IPS-18c (cell line): Measurements from ENCODE around the gene EPB41L4A.
"Not testable (repeated sequence)": the region's sequence is repeated elsewhere in the genome, so short reads cannot be mapped to it uniquely, and the experiment has no call there.

ENCODE experiments used
- H3K4me3 ChIP-seq: 2 replicates; pipeline ENCODE4 v1.7.0; 2013; ENCODE audit warnings: low read depth, mild to moderate bottlenecking, low read length, moderate library complexity; ENCODE audit not compliant: insufficient read depth
- H3K9me3 ChIP-seq: one replicate; pipeline ENCODE4 v1.6.1; 2013; ENCODE audit warnings: mild to moderate bottlenecking, low read length, moderate library complexity; ENCODE audit not compliant: control insufficient read depth, insufficient read depth

EPB41L4A gene

GRCh38 chr5:112254303-112254702 lies 164.8 kb downstream of the EPB41L4A start:
- no peak overlapping the region for H3K4me3 ChIP-seq
- no peaks in the 10 kb centered on the region for H3K9me3 ChIP-seq

GRCh38 chr5:112253478-112254250 lies 165.4 kb downstream of the EPB41L4A start:
- Histone ChIP-seq H3K4me3 (no peak overlapping the region), H3K9me3 (no peaks in the 10 kb centered on the region)

- Histone ChIP-seq H3K9me3 (no peaks in the 10 kb centered on the region), H3K4me3 (no peak overlapping the region)
These were observed 168.5 kb downstream of the EPB41L4A start for GRCh38 chr5:112250551-112250950.

- Histone ChIP-seq H3K4me3 (no peak overlapping the region), H3K9me3 (no peaks in the 10 kb centered on the region)
These were observed 170.5 kb downstream of the EPB41L4A start for GRCh38 chr5:112248623-112249022.

GRCh38 chr5:112247960-112248359 lies 171.1 kb downstream of the EPB41L4A start:
- H3K9me3 ChIP-seq = no peaks in the 10 kb centered on the region
- H3K4me3 ChIP-seq = no peak overlapping the region

GRCh38 chr5:112245656-112246055 lies 173.4 kb downstream of the EPB41L4A start:
- Histone ChIP-seq H3K4me3 (no peak overlapping the region), H3K9me3 (no peaks in the 10 kb centered on the region)

GRCh38 chr5:112239996-112240395 lies 179.1 kb downstream of the EPB41L4A start:
- no peak overlapping the region for H3K4me3 ChIP-seq
- no peaks in the 10 kb centered on the region for H3K9me3 ChIP-seq

- Histone ChIP-seq H3K4me3 (no peak overlapping the region), H3K9me3 (no peaks in the 10 kb centered on the region)
These were observed 180.6 kb downstream of the EPB41L4A start for GRCh38 chr5:112238473-112238872.

GRCh38 chr5:112237456-112237855 lies 181.6 kb downstream of the EPB41L4A start:
- H3K4me3 ChIP-seq = no peak overlapping the region
- H3K9me3 ChIP-seq = no peaks in the 10 kb centered on the region

GRCh38 chr5:112234000-112234399 lies 185.1 kb downstream of the EPB41L4A start:
- no peaks in the 10 kb centered on the region for H3K9me3 ChIP-seq
- no peak overlapping the region for H3K4me3 ChIP-seq

GRCh38 chr5:112232667-112233066 lies 186.4 kb downstream of the EPB41L4A start:
- Histone ChIP-seq H3K4me3 (no peak overlapping the region), H3K9me3 (no peaks in the 10 kb centered on the region)

GRCh38 chr5:112230606-112231005 lies 188.5 kb downstream of the EPB41L4A start:
- no peak overlapping the region for H3K4me3 ChIP-seq

GRCh38 chr5:112228667-112229066 lies 190.4 kb downstream of the EPB41L4A start:
- no peaks in the 10 kb centered on the region for H3K9me3 ChIP-seq
- H3K4me3 ChIP-seq = no peak overlapping the region

More at GRCh38 chr5:112230606-112231005, 188.5 kb downstream of the EPB41L4A start:
- H3K9me3 ChIP-seq = no peaks in the 10 kb centered on the region

GRCh38 chr5:112227911-112228631 lies 191.0 kb downstream of the EPB41L4A start:
- no peak overlapping the region for H3K4me3 ChIP-seq
- H3K9me3 ChIP-seq = no peaks in the 10 kb centered on the region

GRCh38 chr5:112226215-112226614 lies 192.9 kb downstream of the EPB41L4A start:
- Histone ChIP-seq H3K4me3 (no peak overlapping the region), H3K9me3 (no peaks in the 10 kb centered on the region)

GRCh38 chr5:112222997-112223396 lies 196.1 kb downstream of the EPB41L4A start:
- not testable (repeated sequence) for H3K4me3 ChIP-seq, H3K9me3 ChIP-seq

- no peak overlapping the region for H3K4me3 ChIP-seq
- no peaks in the 10 kb centered on the region for H3K9me3 ChIP-seq
These were observed 197.9 kb downstream of the EPB41L4A start for GRCh38 chr5:112221128-112221527.

- Histone ChIP-seq H3K9me3 (no peaks in the 10 kb centered on the region), H3K4me3 (no peak overlapping the region)
These were observed 200.1 kb downstream of the EPB41L4A start for GRCh38 chr5:112219000-112219399.
